ENCODE data around the gene SLC6A19. TPM values are rescaled to one million over a fixed set of nuclear protein-coding genes. Genes with fewer than 3 reads are reported as not detected.

The SLC6A19 gene
- total RNA-seq, 4 donors from 2014 or later = not detected

GRCh38 chr5:1156754-1157460, 44.5 kb upstream of the SLC6A19 start:
- no peak for TF ChIP-seq CTCF (IDR thresholded peaks at IDR 0.05; ENCODE audit: low read depth)

- no peak for TF ChIP-seq CTCF (IDR thresholded peaks at IDR 0.05; ENCODE audit: low read depth)
These were observed 42.6 kb upstream of the SLC6A19 start for GRCh38 chr5:1158647-1159340.

- no peak for TF ChIP-seq CTCF (IDR thresholded peaks at IDR 0.05; ENCODE audit: low read depth)
These were observed 42.1 kb upstream of the SLC6A19 start for GRCh38 chr5:1159341-1159675.

GRCh38 chr5:1159774-1160406, 41.5 kb upstream of the SLC6A19 start:
- TF ChIP-seq CTCF (IDR thresholded peaks at IDR 0.05; ENCODE audit: low read depth) = no peak

GRCh38 chr5:1161108-1161832, 40.1 kb upstream of the SLC6A19 start:
- TF ChIP-seq CTCF (IDR thresholded peaks at IDR 0.05; ENCODE audit: low read depth) = no peak

GRCh38 chr5:1161833-1162229, 39.6 kb upstream of the SLC6A19 start:
- TF ChIP-seq CTCF (IDR thresholded peaks at IDR 0.05; ENCODE audit: low read depth) = no peak

- TF ChIP-seq CTCF (IDR thresholded peaks at IDR 0.05; ENCODE audit: low read depth) = no peak
These were observed 39.1 kb upstream of the SLC6A19 start for GRCh38 chr5:1162276-1162675.
